GM19240 (cell line): ENCODE results near the gene SEL1L2.

Experiments
- DNase-seq: peaks from one replicate; pipeline ENCODE4 v3.0.0; 2011; ENCODE audit warnings: low spot score; ENCODE audit not compliant: insufficient read length

Gene SEL1L2

GRCh38 chr20:13819885-13820645 lies 170.3 kb downstream of the SEL1L2 start:
- no peak for DNase-seq

DNA sequence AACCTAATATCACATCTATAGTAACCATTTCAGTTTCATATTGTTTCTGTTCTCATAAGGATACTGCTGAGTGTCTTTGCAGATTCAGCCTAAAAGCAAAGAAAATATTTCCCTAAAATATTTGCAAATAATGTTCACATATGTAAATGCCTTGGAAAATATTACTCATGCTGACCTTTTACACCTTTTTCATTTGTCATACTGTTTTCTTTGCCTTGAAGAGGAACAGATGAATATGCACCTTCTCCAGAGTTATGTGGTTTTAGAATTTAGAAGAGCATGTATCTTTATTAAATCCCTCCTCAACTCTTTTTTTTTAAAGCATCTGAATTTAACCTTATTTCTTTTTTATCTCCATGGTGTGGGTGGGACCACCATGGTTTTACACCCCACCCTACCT lies 173.1 kb downstream of the SEL1L2 start:
- DNase-seq, result no peak

GRCh38 chr20:13816757-13817156 lies 173.7 kb downstream of the SEL1L2 start:
- no peak for DNase-seq

DNA sequence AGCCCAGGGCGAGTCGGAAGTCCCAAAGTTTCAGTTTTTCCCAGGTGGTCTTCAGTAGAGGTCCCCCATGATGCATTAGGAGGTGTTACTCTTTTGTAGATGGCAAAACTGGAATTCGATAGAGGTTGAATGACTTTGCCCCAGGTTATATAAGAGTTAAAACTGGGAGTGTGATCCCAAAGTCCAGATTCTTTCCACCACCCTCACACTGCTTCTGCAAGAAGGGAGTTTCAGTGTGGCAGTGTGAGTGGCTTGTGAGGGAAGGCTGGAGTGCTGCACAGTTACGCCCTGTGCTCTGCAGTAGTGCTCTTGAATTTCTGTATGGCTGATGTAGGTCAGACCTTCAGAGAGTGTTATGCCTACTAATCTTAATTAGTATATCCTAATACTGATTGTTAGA lies 175.7 kb downstream of the SEL1L2 start:
- no peak for DNase-seq

DNA sequence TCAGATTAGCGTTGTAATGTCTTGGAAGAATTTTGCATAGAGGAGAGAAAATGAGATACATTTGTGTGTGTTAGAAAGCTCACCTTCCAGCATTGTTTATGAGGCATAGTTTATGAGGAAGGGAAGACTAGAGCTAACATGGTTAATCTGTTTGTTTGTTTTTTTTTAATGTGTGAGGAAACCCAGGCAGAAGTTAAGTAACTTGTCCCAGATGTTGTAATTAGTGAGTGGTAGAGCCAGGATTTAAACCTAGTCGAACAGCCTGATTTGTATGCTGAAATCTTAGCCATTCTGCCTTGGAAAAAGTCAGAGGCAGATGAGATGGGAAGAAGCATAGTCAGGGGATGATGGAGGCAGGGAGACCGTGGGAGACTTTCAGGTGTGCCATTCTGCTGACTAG lies 176.5 kb downstream of the SEL1L2 start:
- no peak for DNase-seq

DNA sequence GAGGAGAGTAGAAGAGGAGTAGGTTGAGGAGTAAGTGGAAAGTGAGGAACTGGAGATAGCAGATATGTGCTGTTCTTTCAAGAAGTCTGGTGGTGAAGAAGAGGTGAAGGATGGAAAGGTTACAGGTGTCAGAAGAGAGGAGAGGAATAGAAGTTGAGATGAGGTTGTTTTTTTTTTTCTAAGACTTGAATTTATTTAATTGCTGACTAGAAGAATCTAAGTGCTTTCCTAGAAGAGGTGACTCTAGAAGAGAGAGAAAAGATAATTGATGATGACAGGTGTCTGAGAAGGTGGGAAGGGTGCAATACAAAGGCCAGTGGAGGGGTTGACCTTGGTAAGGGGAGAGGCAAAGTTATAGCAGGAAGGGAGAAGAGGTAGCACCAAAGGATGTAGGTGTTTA lies 180.0 kb downstream of the SEL1L2 start:
- no peak for DNase-seq

- no peak for DNase-seq
Measured at GRCh38 chr20:13809855-13810254, 180.6 kb downstream of the SEL1L2 start.

DNA sequence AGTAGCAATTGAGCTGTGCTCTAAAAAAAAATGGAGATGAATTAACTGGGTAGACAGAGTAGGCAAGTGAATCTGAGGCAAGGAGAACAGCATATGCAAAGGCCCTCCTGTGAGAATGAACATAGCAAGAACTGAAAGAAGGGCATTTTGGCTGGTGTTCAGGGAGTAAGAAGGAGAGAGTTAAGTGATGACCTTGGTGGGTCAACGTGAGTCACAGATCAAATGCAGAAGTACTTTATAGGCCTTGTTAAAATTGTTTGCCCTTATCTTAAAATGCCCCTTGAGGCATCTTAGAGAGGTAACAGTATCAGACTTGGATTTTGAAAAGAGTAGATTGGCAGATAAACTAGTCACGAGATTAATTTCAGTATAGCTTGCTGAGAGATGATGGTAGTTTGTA lies 181.0 kb downstream of the SEL1L2 start:
- DNase-seq, result no peak

DNA sequence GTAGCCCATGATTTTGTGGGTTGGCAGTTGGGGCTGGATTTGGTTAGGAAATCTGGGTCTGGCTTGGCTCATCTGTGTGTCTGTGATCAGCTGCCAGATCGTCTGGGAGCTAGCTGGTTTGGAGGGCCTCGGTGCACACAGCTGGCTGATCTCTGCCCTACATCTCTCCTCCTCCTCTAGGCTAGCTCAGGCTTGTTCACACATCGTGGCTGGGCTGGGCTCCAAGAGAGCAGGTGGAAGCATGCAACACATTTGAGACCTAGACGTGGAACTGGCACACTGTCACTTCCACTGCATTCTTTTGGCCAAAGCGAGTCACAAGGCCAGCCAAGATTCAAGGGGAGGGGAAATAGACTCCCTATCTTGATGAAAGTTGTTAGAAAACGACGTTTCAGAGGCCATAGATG lies 189.7 kb downstream of the SEL1L2 start:
- DNase-seq, result no peak

DNA sequence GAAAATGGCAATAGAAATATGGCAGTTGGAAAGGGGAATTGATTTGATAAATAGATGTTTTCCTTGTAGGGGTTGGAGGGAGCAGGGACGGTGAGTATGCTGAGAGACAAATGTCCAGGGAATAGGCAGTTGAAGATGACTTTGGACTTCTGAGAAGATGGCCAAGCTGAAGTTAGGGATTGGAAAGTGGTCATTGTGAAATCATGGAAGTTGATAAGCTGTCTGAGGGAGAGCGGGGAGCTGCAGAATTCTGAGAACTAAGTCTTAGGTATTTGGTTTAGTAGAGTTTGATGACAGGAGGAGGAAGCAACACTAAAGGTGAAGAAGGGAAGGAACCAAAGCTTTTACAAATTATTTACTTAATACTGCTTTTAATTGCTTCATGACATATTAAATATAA lies 190.4 kb downstream of the SEL1L2 start:
- no peak for DNase-seq
